T-helper 2 cell (primary cell): ENCODE measurements around the gene USP28.
A peak's percentile ranks its signal among the peaks of the same experiment; 100 is the strongest.
"Not testable (repeated sequence)": the region's sequence is repeated elsewhere in the genome, so short reads cannot be mapped to it uniquely, and the experiment has no call there.

ENCODE experiments used
- DNase-seq, 5 experiments: peaks; one replicate each; pipeline versions ENCODE4 v3.0.0 to v3.0.0-alpha.2; 2012 to 2022
- total RNA-seq, 2 donors: gene quantifications; one replicate each; lab custom pipeline; 2026; lab: John Stamatoyannopoulos, UW

The USP28 gene
- total RNA-seq, result 14.0 to 21.4 reads per million in 2 donors

GRCh38 chr11:113875234-113876073 lies at the start of gene USP28:
USP28 (minus strand) TSS chr11:113875572; CDS start chr11:113875501, 71 bp downstream.
- DNase-seq, result peak; percentile 58 to 89 (median 64)

DNA sequence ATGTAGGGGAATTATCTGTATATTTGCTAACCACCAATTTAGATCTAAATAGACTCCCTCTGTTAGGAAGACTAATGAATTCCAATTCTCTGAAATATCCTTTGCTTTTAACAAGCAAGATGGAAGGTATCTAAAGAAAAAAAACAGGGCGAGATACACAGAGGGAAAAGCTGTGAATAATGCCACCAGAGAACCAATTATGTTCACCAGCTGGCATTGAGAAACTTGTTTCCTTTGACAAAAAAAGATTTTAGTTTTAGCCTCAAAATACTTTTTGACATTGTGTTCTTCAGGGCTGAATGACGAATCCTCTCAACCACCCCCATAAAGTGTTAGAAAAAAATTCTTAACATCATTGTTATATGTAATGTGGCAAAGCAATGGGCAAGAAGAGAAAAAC lies 48.2 kb upstream of the USP28 start:
- DNase-seq, result no peak

DNA sequence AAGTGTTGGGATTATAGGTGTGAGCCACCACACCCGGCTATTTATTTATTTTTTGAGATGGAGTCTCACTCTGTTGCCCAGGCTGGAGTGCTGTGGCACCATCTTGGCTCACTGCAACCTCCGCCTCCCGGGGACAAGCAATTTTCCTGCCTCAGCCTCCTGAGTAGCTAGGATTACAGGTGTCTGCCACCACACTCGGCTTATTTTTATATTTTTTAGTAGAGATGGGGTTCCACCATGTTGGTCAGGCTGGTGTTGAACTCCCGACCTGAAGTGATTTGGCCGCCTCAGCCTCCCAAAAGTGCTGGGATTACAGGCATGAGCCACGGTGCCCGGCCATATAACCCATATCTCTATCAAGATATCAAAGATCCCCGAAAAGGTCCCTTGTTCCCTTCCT lies 36.1 kb upstream of the USP28 start:
- not testable (repeated sequence) for DNase-seq

DNA sequence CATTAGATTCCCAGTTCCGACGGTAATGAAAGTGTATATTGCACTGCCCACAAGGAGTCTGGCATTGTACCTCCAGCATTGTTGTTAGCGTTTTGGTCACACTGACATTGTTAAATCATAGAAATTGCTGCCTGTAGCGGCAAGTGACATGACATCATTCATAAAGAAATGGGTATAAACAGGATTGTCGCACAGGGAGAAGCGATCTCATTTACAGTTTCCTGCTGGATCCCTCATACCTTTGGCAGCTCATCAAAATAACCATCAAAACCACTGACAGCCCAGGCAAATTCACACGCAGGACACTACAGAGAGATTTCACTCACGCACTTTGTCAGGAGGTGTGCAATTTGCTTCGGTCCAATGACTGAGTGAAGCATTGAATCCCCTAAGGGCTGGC lies 32.7 kb upstream of the USP28 start:
- DNase-seq, result no peak

DNA sequence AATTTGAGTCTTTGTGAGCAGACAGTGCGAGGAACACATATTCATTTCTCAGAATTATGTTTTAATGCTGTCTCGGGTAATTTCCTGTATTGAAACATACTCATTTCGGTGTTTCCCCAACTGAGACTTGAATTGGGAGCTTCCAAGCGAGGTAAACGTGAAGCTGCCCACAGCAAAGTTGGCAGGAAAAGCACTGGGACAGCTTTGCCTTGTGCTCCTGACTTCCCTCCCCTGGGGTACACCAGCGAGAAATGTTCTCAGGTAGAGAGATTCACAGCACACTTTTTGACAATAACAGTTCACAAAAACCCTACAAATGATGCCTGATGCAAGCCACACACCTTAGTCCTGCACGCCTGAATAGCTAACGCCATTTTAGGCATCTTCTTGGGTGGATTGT lies 32.3 kb upstream of the USP28 start:
- no peak for DNase-seq

DNA sequence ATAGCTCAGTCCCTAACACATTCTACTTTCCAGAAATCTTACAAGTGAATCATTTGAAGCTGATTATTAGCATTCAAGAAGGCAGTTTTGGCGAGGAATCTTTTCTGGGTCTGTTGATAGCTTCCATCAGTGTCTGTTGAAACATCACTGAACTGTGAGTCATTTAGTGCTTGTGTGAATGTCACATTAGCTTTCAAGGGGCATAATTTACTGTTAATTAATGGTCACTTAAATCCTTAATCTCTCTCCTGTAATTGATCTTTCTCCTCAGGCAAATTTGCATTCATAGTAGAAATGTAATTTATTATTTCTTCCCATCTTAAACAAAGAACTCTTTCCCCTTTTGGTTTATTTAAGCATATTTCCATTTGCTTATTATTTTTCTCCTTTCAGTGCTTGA lies 31.8 kb upstream of the USP28 start:
- DNase-seq, result no peak

- DNase-seq, result no peak
These were observed 31.1 kb upstream of the USP28 start for GRCh38 chr11:113906516-113906915.

GRCh38 chr11:113906038-113906437 lies 30.7 kb upstream of the USP28 start:
- DNase-seq, result no peak

DNA sequence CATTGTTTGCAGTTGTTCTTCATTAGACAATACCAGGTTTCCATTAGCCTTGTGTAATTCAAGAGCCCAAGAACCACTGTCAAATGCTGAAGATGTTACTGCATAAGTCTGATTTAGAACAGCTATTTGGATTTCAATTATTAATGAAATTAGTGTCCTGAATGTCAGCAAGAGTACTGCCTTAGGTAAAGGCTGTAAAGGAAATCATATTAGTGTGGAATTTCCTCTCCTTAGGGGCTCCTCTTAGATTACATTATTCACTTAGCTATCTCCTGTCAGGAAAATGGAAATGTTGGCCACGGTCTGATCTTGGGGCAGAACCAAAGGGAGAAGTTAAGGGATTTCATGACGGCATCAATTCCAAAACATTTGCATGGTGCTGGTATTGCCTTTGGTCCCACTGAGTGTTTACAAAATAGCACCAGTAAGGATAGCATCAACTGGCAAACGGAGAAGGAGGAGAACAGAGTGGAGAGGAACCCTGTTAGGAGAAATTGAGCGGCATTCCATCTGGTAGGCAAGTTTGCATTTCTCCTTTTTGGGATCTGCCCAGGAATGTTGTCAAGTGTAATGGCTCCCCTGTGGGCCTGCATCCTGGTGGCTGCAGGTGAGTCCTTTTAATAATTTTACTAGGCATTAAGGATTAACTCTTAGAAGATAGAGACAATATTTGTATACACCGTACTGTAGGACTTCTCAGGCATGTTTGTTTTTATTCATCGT lies 29.2 kb upstream of the USP28 start, which contains the start of gene HTR3B:
Gene HTR3B (plus strand): TSS at position 418 of the 723 bp plus-strand sequence. CDS start 138 bp downstream, at position 556.
- DNase-seq, result no peak

DNA sequence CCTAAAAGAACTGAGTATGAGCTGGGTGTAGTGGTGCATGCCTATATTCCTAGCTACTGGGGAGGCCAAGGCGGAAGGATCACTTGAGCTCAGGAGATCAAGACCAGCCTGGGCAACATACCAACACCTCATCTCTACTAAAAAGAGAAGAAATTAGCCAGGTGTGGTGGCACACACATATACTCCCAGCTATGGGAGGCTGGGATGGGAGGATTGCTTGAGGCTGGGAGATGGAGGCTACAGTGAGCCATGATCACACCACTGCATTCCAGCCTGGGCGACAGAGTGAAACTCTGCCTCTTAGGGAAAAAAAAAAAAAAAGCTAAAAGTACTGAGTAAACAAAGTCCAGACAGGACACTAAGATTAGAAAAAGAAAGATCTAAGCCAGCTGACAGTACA lies 25.8 kb upstream of the USP28 start:
- DNase-seq, result no peak

- DNase-seq, result peak in 2 of 5 experiments; percentile 12 to 57
These were observed 20.9 kb upstream of the USP28 start for GRCh38 chr11:113896156-113896879.

DNA sequence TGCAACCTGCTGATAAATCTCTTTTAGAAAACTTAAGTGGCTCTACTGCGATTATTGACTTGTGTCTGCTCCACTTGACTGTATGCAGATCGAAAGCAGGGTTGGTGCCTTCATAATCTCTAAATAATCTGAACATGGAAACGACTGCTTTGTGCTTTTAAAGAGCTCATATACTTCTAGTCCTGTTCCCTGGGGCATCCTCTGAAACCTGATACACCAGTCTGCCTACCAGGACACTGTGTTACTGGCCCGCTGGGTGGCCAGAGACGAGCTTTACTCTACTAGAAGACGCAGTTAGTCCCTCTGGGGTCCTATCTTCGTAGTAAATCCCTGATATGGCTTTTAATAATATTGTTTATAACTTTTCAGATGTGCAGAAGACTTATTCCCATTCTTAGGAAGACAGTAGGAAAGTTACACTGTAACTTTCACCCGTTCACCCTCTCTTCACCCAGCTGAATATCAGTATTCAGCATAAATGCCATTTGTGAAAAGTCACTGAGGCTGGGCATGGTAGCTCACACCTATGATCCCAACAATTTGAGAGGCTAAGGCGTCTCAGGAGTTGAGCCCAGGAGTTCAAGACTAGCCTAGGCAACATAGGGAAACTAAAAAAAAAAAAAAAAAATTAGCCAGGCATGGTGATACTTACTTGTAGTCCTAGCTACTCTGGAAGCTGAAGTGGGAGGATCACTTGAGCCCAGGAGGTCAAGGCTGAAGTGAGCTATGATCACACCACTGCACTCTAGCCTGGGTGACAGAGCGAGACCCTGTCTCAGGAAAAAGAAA lies 20.2 kb upstream of the USP28 start:
- DNase-seq, result no peak

- peak in 1 of 5 experiments; percentile 8 for DNase-seq
These were observed 19.1 kb upstream of the USP28 start for GRCh38 chr11:113894421-113894996.

- DNase-seq, result no peak
These were observed 13.5 kb upstream of the USP28 start for GRCh38 chr11:113888848-113889247.

DNA sequence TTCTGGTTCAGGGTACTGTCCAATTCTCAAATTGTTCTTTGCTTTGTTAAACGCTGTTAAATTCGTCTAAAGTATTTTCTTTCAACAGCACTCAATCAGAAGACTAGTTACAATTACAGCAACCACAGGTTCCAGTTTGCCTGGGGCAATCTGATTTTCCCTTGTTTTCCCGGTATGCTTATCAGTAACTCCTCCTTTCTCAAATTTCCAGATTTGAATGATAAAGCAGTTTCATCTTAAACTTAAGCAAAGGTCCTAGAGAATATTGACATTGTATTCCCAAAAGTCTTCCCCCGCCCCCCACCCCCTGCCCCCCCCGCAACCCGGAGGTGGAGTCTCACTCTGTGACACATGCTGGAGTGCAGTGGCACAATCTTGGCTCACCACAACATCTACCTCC lies 10.5 kb upstream of the USP28 start:
- DNase-seq, result no peak

GRCh38 chr11:113884361-113884836 lies 9.0 kb upstream of the USP28 start:
- DNase-seq, result no peak

DNA sequence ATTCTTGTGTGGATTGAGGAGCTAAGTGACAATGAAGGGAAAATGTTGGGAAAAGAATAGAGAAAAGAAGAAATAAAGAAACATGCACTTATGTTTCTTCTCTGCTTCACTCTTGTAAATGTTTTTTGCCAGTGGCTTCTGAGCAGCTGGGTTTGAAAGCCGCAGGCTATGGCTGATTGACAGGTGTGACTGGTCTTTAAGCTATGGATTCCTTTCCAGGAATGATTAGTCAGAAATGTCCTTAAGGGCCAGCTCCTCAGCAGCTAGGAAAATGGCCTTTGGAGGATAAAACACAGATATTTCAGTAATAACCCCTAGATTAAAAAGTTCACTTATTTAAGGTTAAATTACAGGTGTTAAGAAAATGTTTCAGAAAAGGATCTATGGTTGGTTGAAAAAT lies 6.5 kb upstream of the USP28 start:
- no peak for DNase-seq

DNA sequence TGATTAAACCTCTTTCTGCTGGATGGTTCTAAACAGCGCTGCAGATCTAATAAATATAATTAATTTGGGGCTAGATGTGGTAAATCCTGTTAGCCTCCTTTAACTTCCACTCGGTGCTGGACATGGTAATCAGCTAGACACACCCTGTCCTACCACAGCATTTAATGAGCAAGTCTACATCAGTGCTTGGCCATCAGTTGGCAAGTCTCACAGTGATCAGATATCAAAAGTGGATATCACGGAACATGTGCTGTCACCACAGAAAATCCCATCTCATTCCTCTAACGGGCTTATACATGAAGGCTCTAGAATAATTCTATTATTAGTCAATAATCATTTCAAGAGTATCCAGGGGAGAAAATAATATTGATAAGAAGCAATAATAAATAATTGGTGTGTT lies 5.6 kb upstream of the USP28 start:
- DNase-seq, result no peak

GRCh38 chr11:113879446-113879845 lies 4.1 kb upstream of the USP28 start:
- DNase-seq, result not testable (repeated sequence)

DNA sequence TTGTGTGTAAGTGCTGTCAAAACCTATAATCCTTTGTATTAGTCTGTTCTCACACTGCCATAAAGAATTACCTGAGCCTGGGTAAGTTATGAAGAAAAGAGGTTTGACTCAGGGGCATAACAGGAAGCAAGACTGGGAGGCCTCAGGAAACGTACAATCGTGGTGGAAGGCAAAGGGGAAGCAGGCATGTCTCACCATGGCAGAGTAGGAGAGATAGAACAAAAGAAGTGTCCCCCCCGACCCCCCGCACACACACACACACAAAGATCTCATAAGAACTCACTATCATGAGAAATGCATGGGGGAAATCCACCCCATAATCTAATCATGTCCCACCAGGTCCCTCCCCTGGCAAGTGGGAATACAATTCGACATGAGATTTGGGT lies 2.3 kb upstream of the USP28 start:
- DNase-seq, result peak in 1 of 5 experiments; percentile 22

DNA sequence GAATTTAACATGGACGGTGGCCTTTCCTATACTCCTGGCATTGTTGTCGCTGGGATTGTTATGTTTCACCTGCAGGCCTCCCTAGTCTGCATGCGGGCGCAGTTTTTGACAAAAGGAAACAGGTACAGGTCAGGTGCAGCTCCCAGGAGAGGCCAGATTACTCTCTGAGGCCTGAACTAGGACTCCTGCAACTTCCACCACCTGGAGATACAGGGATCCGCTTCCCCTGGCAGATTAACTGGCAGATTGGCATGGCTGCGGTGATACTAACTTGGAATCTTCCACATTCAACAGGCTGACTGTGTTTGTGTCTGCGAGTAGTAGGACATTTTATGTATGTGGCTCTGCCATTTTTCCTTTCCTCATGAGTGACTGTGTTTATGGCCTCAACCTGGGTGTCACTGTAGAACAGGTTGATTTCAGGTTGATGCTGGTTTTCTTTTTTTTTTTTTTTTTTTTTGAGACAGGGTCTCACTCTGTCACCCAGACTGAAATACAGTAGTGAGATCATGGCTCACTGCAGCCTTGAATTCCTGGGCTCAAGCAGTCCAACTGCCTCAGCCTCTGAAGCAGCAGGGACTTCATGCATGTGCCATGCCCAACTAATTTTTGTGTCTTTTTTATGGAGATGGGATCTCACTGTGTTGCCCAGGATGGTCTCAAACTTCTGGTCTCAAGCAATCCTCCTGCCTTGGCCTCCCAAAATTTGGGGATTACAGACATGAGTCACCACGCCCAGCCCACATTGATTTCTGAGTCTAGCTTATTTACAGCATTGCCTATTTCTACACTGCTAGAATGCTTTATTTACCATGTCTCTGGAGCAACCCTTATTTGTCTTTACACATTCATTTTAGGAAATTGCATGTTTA lies 1.7 kb upstream of the USP28 start:
- DNase-seq, result peak in 1 of 5 experiments; percentile 23
